ENCODE data around the gene MYLK4.

GRCh38 chr6:2796861-2797260 is 46.1 kb upstream of the MYLK4 start:
- TF ChIP-seq POLR2AphosphoS5 (IDR thresholded peaks at IDR 0.05; ENCODE audit: low read depth, low read length) (no peak), TAF1 (IDR thresholded peaks at IDR 0.05; ENCODE audit: borderline replicate concordance, insufficient read depth, low read length) (no peak), SIN3A (IDR thresholded peaks at IDR 0.05; ENCODE audit: borderline replicate concordance, insufficient read depth, low read length) (no peak), REST (IDR thresholded peaks at IDR 0.05; ENCODE audit: insufficient read depth in 1 of 2, low read depth in 2 of 2, low read length in 2 of 2) (no peak), FOXP2 (optimal IDR thresholded peaks at IDR 0.05; ENCODE audit: borderline replicate concordance, extremely low read depth, extremely low read length, insufficient read depth) (no peak)

Data from PFSK-1 (cell line).